Measurements from ENCODE around the gene USP25. TPM values are rescaled to one million over a fixed set of nuclear protein-coding genes. Genes with fewer than 3 reads are reported as not detected.
A peak's percentile ranks its signal among the peaks of the same experiment; 100 is the strongest.

USP25 gene
- polyA plus RNA-seq, 1 donor, result 43.2 TPM

DNA sequence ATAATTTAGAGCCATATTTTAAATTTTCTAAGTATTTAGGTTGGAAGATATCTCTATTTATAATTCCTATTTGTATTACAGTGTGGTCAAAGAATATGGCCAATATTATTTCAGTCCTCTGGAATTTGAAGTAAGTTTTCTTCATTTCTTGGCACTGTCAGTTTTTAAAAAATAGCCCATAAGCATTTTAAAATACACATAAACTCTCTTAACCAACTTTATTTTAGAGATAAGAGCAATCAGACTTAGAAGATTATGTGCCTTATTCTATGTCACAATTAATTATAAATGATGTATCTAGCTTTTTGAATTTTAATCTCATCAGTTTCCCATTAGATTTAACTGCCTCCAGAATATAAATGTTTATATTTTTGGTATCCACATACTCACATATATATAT, 130.8 kb downstream of the USP25 start:
- no peak for DNase-seq (ENCODE audit: low read depth)

DNA sequence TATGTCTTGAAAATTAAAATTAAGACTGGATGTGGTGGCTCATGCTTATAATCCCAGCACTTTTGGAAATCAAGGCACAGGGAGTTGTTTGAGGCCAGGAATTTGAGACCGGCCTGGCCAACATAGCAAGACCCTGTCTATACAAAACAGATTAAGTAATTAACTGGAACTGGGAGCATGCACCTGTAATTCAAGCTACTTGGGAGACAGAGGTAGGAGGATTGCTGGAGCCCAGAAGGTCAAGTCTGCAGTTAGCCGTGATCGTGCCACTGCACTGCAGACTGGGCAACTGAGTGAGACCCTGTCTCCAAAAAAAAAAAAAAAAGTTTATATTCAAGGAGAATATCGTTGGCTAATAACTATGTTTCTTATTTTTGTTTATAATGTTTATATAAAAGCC, 139.2 kb downstream of the USP25 start:
- no peak for DNase-seq (ENCODE audit: low read depth)

DNA sequence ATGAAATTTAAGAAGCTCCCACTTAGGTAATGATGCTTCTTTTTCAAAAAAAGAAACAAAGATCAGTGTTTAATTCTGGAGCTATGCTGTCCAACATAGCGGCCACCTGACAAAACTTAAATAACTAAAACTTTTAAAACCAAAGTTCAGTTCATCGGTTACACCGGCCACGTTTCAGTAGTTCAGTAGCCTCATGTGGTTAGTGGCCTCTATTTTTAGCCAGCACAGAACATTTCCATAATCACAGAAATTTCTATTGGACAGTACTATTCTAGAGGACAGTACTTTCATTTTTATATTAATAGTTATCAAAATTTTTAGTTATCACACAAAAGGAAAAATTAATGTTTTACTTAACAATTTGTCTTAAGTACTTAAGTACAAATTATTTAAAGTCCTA, 141.0 kb downstream of the USP25 start:
- DNase-seq (ENCODE audit: low read depth), result no peak

DNA sequence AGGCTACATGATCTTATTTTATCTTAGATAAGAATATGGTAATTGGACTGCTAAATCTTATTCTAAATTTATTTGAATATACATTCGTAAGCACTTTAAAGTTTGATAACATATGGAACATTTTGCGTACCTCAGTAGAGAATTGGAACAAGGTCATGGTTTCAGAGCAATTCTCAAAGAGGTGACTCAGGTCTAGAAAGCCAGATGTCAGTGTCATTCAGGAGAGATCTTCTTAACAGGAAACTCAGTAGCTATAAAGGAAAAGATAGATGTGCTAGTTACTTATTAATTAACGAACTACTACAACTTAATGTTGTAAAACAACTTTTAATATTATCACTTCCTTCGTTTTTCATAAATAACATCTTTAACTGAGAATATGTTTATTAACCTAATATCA, 142.5 kb downstream of the USP25 start:
- DNase-seq (ENCODE audit: low read depth), result no peak

DNA sequence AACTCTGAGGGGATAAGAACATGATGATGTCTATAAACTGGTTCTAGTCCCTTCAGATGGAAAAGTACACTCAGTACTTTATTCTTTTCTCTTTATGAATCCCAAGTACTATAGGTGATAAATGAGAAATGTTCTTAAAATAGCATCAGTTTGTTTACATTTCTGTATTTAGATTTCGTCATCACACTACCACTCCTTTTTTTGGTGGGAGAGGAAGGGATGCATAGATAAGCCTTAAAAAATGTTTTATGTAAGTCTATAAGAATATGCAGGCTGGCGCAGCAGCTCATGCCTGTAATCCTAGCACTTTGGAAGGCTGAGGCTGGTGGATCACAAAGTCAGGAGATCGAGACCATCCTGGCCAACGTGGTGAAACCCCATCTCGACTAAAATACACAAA, 144.8 kb downstream of the USP25 start:
- no peak for DNase-seq (ENCODE audit: low read depth)

DNA sequence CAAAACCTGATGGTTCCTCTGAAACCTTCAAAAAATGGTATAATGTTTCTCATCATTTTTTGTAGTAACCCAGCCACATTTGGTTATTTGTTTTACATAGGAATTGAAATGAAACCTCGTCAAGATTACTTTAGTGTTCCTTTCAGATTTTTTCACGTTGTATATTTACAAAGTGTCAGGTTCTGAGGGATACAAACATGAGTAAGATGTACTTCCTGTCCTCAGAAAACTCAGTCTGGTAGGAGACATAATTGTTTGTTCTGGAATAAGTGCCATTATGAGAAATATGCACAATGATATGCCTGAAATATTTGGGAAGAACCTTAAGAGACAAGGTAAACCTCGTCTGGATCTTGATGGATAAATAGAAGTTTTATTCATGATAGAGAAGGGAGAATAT, 145.5 kb downstream of the USP25 start:
- no peak for DNase-seq (ENCODE audit: low read depth)

DNA sequence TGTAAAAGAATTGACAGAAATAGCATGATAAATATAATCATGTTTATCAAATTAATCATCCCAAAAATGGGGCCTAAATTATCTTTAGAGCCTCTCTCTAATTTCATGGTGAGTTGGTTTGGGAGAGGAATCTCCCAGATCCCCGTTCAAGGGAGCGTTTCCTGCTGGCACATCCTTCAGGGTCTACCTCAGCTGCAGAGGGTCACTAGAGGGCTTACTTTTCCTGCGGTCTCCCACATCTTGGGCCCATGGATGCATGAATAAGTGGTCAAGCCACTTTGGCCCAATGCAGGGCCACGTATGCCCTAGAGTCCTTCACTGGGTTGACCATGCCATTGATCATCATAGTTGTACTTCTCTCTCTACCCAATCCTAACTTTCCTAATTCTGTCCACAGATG, 164.1 kb downstream of the USP25 start:
- no peak for DNase-seq (ENCODE audit: low read depth)

DNA sequence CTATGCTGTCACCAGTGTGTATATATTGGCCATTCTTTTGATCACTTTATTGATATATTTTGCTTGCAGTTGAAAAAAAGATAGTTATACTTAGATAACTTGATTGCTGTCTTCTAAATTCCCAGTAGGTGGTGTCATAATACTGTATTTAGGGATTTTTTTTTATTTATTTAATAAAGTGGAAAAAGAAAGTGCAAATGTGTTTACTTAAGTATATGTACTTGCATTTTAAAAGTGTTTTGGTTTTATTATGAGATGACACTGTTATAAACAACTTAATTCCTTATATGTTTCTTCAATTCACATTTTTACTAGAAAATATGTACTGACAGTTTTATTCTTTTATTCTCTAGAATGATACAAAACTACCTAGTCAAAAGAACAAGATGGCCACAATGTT, 164.8 kb downstream of the USP25 start:
- DNase-seq (ENCODE audit: low read depth), result peak; percentile 14

DNA sequence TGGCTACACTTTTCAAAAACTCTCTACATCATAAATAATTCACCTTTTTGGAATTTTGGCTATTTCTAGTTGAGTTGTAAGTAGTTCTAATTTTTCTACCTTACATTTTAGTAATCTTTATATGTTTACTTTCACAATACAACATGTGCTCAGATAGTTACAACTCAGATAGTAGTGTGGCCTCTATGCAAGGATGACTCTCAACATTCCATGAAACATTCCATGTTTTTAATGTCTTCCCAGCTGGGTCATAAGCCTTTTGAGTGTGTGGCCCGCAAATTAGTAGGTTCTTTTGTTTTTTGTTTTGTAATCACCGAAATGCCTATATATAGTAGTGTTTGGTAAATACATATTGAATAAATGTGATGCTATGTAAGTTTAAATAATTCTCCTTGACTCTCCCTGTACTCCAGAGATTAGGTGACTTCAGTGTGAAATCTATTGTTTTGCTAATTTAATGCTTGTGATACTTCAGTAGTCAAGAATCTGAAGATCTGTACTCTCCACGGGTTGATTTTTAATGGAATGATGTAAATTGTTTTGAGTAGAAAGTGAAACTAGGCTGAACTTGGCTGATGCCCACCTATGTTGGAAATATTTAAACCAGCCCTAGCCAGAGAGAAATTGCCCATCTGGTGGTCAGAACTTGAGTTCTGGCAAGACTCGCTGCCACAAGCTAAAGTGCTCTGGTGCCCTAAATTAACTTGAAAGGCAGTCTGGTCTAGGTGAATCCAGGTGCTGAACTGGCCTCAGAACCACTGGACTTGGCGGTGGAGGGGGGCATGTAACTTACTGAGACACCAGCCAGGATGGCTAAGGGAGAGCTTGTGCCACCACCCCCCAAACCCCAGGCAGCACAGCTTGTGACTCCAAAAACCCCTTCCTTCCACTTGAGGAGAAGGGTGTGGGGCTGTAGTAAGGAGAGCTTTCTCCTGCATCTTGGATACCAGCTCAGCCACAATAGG, 165.6 kb downstream of the USP25 start:
- no peak for DNase-seq (ENCODE audit: low read depth)

DNA sequence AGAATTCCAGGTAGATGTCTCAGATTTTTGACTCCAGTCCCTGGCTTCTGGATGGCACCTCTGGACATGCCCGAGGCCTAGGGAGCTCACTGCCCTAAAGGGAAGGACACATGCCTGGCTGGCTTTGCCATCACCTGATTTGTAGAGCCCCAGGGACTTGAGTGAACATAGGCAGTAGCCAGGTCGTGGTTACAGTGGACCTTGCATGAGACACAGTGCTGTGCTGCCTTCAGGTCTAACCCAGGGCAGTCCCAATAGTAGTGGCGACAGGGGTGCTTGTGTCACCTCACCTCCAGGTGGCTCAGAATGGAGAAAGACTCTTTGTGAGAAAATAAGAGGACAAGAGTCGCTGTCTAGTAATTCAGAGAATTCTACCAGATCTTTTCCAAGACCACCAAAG, 166.7 kb downstream of the USP25 start:
- no peak for DNase-seq (ENCODE audit: low read depth)

DNA sequence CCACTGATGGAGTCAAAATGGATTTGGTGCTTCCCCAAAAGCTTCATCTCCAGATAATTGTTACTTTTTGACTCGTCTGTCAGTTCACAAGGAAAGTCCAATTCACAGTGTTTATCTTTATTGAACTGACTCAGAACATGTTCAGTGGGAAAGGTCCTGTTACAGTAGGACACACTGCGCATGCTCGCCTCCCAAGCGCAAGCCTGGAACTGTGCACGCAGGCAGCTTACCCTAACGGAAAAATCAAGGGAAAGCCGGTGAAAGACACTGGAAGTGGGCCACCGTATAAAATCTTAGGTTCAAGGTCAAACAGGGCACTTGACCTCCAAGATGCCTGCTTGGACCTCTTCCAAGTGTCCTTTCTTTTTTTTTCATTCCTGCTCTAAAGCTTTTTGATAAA, 174.6 kb downstream of the USP25 start:
- DNase-seq (ENCODE audit: low read depth), result no peak

DNA sequence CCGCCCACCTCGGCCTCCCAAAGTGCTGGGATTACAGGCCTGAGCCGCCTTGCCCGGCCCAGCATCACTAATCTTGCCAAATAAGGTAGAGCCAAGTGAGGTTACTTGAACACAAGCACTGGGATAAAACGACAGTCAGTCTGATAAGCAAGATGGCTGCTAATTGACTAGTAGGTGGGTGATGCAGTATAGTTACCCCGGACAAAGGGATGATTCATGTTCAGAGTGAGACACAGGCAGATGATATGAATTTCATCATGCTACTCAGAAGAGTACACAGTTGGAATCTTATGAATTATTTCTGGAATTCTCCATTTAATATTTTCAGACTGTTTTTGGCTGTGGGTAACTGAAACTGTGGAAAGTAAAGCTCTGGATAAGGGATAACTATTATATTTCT, 178.4 kb downstream of the USP25 start:
- DNase-seq (ENCODE audit: low read depth), result no peak

DNA sequence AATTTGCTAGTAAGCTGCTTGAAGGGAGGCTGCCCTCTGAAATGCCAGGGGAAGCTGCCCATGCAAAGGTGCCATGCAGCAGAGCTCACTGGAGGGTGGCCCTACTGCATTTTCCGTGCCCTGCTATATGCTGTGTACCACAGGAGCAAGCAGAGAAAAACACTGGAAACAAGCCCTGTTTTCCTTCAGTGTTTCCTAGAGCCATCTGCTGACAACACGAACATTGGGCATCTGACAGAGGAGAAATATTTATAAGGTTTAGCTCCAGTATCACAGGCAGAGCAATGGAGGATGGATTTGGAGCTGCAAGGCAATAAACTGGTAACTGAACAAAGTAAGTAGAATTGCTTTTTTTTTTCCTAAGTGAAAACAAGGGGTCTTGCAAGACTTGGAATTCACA, 198.4 kb downstream of the USP25 start:
- DNase-seq (ENCODE audit: low read depth), result no peak

DNA sequence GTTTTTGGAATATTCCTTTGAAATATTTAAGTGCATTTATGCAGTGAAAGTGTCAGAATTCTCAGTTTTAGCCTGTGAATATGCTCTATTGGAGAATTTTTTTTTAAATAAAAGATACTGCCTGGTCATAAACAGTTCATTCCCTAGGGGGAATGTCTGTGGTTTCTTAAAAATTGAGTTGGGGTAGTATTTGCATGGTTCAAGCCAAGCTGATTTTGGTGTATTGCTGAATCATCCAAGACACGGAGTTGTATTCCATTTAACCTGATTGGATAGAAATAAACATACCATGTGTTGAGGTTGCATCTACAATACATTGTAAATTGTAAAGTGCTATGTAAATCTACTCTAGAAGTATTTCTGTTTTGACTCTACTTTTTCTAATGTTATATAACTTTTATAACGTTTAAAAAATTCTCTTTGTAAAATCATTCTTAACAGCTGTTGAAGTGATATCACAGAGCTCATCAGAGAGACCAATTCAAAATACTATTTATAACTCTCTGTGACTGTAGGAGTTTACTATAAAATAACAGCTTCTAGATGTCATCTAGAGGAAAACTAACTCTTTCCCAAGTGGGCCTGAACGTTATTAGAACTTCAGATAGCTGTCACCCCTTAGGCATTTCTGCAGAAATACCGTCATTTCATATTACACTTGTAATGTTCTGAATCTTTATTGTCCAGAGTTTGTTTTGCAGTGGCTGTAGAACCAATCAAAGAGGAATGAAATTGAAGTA, 199.1 kb downstream of the USP25 start:
- no peak for DNase-seq (ENCODE audit: low read depth)

DNA sequence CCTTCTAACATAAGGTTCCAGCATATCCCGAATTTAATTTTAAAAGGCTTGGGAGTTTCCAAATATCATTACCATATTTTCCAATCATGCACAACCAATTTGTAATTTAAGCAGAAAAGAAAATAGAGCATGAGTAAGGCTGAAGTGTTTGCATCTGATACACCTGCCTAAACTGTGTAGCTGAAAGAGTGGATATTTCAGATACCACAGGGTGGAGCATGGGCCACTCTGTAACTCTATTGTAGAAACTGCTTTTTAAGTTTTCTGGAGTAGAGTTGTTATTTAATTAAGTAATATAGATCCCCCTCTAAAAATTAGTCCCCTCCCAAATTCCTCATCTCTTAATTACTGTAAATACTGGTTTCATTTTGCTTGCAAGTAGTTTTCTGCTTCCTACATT, 199.8 kb downstream of the USP25 start:
- DNase-seq (ENCODE audit: low read depth), result no peak

Data from forelimb muscle (tissue), 1 donor.